Measurements from ENCODE around the gene TBC1D22A.

GRCh38 chr22:46737976-46738646 is 24.3 kb upstream of the TBC1D22A start, which contains the start of gene CERK:
- TF ChIP-seq ESRRG (CRISPR knock-in tag; IDR thresholded peaks at IDR 0.05) (no peak), ISL1 (CRISPR knock-in tag; IDR thresholded peaks at IDR 0.05) (no peak), SNAI2 (CRISPR knock-in tag; IDR thresholded peaks at IDR 0.05) (no peak), OSR1 (CRISPR knock-in tag; IDR thresholded peaks at IDR 0.05) (no peak), ZC3H10 (CRISPR knock-in tag; IDR thresholded peaks at IDR 0.05) (no peak), TCF4 (CRISPR knock-in tag; IDR thresholded peaks at IDR 0.05; ENCODE audit: borderline replicate concordance) (no peak), CSRNP3 (CRISPR knock-in tag; IDR thresholded peaks at IDR 0.05) (no peak)
